ENCODE results near the gene ARL1.

ARL1 gene

GRCh38 chr12:101372431-101372830 lies 35.1 kb downstream of the ARL1 start:
- H3K36me3 Mint-ChIP-seq (ENCODE audit: low read depth) = peaks cover 83% of the 10 kb centered on the region
- H3K27me3 Mint-ChIP-seq = no peaks in the 10 kb centered on the region
- no peak overlapping the region for H3K4me3 Mint-ChIP-seq
- no peaks in the 10 kb centered on the region for H3K9me3 Mint-ChIP-seq
- no peak overlapping the region for H3K27ac Mint-ChIP-seq
- no peaks in the 10 kb centered on the region for H3K4me1 Mint-ChIP-seq (ENCODE audit: low read depth)

- H3K27ac Mint-ChIP-seq = no peak overlapping the region
These were observed 39.6 kb downstream of the ARL1 start for GRCh38 chr12:101368016-101368415.

GRCh38 chr12:101361455-101361854 lies 46.1 kb downstream of the ARL1 start:
- H3K27ac Mint-ChIP-seq = no peak overlapping the region
- no peak overlapping the region for H3K4me3 Mint-ChIP-seq
- H3K4me1 Mint-ChIP-seq (ENCODE audit: low read depth) = no peaks in the 10 kb centered on the region
- no peaks in the 10 kb centered on the region for H3K27me3 Mint-ChIP-seq
- H3K36me3 Mint-ChIP-seq (ENCODE audit: low read depth) = peaks cover 73% of the 10 kb centered on the region
- H3K9me3 Mint-ChIP-seq = no peaks in the 10 kb centered on the region

More at GRCh38 chr12:101368016-101368415, 39.6 kb downstream of the ARL1 start:
- peaks cover 72% of the 10 kb centered on the region for H3K36me3 Mint-ChIP-seq (ENCODE audit: low read depth)
- H3K4me1 Mint-ChIP-seq (ENCODE audit: low read depth) = no peaks in the 10 kb centered on the region
- H3K4me3 Mint-ChIP-seq = no peak overlapping the region
- no peaks in the 10 kb centered on the region for H3K9me3 Mint-ChIP-seq
- no peaks in the 10 kb centered on the region for H3K27me3 Mint-ChIP-seq

- H3K4me1 Mint-ChIP-seq (ENCODE audit: low read depth) = no peaks in the 10 kb centered on the region
- no peak overlapping the region for H3K27ac Mint-ChIP-seq
- no peaks in the 10 kb centered on the region for H3K27me3 Mint-ChIP-seq
- no peaks in the 10 kb centered on the region for H3K9me3 Mint-ChIP-seq
- H3K4me3 Mint-ChIP-seq = no peak overlapping the region
- peaks cover 78% of the 10 kb centered on the region for H3K36me3 Mint-ChIP-seq (ENCODE audit: low read depth)
These were observed 50.8 kb downstream of the ARL1 start for GRCh38 chr12:101356794-101357193.

- H3K27me3 Mint-ChIP-seq = no peaks in the 10 kb centered on the region
- peaks cover 83% of the 10 kb centered on the region for H3K36me3 Mint-ChIP-seq (ENCODE audit: low read depth)
- no peak overlapping the region for H3K27ac Mint-ChIP-seq
- H3K4me1 Mint-ChIP-seq (ENCODE audit: low read depth) = no peaks in the 10 kb centered on the region
- H3K4me3 Mint-ChIP-seq = no peak overlapping the region
- H3K9me3 Mint-ChIP-seq = no peaks in the 10 kb centered on the region
These were observed 55.9 kb downstream of the ARL1 start for GRCh38 chr12:101351682-101352081.

DNA sequence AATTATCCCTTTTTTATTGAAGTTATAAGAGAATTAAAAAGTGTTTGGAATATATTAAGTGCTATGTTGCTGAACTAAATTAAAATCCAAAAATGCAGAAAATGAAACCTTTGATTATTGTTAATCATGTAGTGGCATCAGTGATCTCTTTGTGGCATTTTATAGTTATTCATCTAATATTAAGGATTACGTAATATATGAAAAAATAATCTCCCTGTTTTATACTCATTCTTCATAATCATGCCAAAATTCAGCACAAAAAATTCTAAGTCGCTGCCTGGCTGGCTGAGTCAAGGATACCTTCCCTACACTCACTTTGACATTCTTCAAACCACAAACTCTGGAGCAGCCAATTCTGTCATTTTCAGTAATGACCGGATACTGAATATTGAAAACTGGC lies 63.7 kb downstream of the ARL1 start:
- peaks cover 80% of the 10 kb centered on the region for H3K36me3 Mint-ChIP-seq (ENCODE audit: low read depth)
- no peak overlapping the region for H3K4me3 Mint-ChIP-seq
- H3K27me3 Mint-ChIP-seq = no peaks in the 10 kb centered on the region
- no peak overlapping the region for H3K27ac Mint-ChIP-seq
- no peaks in the 10 kb centered on the region for H3K4me1 Mint-ChIP-seq (ENCODE audit: low read depth)
- H3K9me3 Mint-ChIP-seq = no peaks in the 10 kb centered on the region
